Gastrocnemius medialis (tissue), 4 donors: ENCODE measurements around the gene KRTAP10-2. TPM values are rescaled to one million over a fixed set of nuclear protein-coding genes. Genes with fewer than 3 reads are reported as not detected.
"Not testable (repeated sequence)": the region's sequence is repeated elsewhere in the genome, so short reads cannot be mapped to it uniquely, and the experiment has no call there.

Experiments
- ATAC-seq, 2 donors: fragments of 150-250 bp; one replicate each; pipeline ENCODE4 v1.9.1; 2016
- DNase-seq, 2 donors: peaks; one replicate each; pipeline ENCODE4 v3.0.0-alpha.2; 2019
- H3K27ac ChIP-seq, 4 donors: fragments of 200-600 bp; sonication (generic); 1 replicate in 1 of 4; 2 replicates in 3 of 4; pipeline ENCODE4 v1.5.1; 2016 to 2018; ENCODE audit warnings: mild to moderate bottlenecking in 2 of 4, moderate library complexity in 1 of 4
- H3K27me3 ChIP-seq, 3 donors: fragments of 200-600 bp; sonication (generic) in 2 of 3; 1 replicate in 1 of 3; 2 replicates in 2 of 3; pipeline versions ENCODE4 v1.5.1 to v1.6.0; 2016 to 2019; ENCODE audit warnings: mild to moderate bottlenecking in 1 of 3, moderate library complexity in 1 of 3
- H3K36me3 ChIP-seq, 2 donors: fragments of 200-600 bp; sonication (generic) in 1 of 2; one replicate each; pipeline ENCODE4 v1.5.1; 2017 to 2018
- H3K4me1 ChIP-seq, 2 donors: fragments of 200-600 bp; sonication (generic) in 1 of 2; one replicate each; pipeline ENCODE4 v1.5.1; 2016 to 2017; ENCODE audit warnings: mild to moderate bottlenecking in 2 of 2
- H3K4me3 ChIP-seq, 4 donors: fragments of 200-600 bp; sonication (generic) in 3 of 4; 1 replicate in 1 of 4; 2 replicates in 3 of 4; pipeline ENCODE4 v1.5.1; 2016 to 2019; ENCODE audit warnings: mild to moderate bottlenecking in 2 of 4
- H3K9me3 ChIP-seq, 3 donors: fragments of 200-600 bp; sonication (generic) in 2 of 3; 1 replicate in 1 of 3; 2 replicates in 2 of 3; pipeline ENCODE4 v1.5.1; 2016 to 2019
- POLR2A ChIP-seq, 2 donors: fragments of 450-650 bp; IDR thresholded peaks; one replicate each; pipeline ENCODE4 v1.6.1; 2017; ENCODE audit warnings: antibody characterized with exemption in 2 of 2, mild to moderate bottlenecking in 2 of 2, moderate library complexity in 2 of 2
- in situ Hi-C, 4 donors: fragments of 200-750 bp; cut with MboI; loops; one replicate each; pipeline versions ENCODE4 v1.15.0 to v1.8.0; 2017; ENCODE audit warnings: low sequenced_read_pairs in 4 of 4
- intact Hi-C: fragments of 100-400 bp; cut with DNase I; formaldehyde crosslinking; loops from one replicate; pipeline ENCODE4 v1.15.1; 2023; ENCODE audit warnings: low total_unique reads
- total RNA-seq, 4 donors: library from RNA; depleted of rRNA; stranded (reverse); fragments of >200 nt; gene quantifications; one replicate each; pipeline versions ENCODE4 v1.1.0 to v1.2.3, GENCODE V29; 2016
- TF ChIP-seq, protein P1 (sequence below), 5 experiments: fragments of 450-650 bp in 3 of 5; fragments of 200-600 bp in 2 of 5; sonication (generic) in 2 of 5; IDR thresholded peaks in 4 of 5; conservative IDR thresholded peaks in 1 of 5; 1 replicate in 4 of 5; 2 replicates in 1 of 5; pipeline ENCODE4 v1.5.1; 2016 to 2019; ENCODE audit warnings: antibody characterized with exemption in 5 of 5, mild to moderate bottlenecking in 3 of 5, moderate library complexity in 3 of 5

The KRTAP10-2 gene, protein sequence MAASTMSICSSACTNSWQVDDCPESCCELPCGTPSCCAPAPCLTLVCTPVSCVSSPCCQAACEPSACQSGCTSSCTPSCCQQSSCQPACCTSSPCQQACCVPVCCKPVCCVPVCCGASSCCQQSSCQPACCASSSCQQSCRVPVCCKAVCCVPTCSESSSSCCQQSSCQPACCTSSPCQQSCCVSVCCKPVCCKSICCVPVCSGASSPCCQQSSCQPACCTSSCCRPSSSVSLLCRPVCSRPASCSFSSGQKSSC
- total RNA-seq: not detected

DNA sequence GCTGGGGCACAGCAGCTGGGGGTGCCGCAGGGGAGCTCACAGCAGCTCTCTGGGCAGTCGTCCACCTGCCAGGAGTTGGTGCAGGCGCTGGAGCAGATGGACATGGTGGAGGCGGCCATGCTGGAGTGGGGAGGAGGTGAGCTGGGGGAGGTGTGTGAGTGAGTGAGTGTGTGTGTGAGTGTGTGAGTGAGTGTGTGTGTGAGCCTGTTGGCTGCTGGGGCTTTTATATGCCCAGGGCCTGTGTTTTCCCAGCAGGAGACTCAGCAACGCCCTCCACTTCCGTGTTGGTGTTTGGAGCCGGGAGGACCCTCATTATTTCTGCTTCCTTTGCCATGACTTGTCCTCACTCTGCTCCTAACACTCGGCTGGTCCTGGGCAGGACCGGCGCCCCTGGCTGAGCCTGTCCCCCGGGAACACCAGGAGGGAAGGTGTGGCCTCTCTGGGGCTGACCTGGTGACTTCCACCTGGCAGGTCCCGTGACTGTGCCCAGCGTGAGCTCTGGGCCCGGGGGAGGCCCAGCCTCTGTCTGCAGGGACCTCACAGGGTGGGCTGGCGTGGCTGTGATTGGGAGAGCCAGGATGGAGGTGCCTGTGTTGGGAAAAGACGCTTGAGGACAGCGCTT, at the start of gene KRTAP10-2:
TSS of gene KRTAP10-2 (minus strand) at position 166 of the 622 bp plus-strand sequence. CDS start at position 119, 47 bp downstream.
- Histone ChIP-seq H3K4me1 (no peaks in the 10 kb centered on the region), H3K9me3 (no peaks in the 10 kb centered on the region), H3K27ac (no peak within 1 kb of the TSS), H3K4me3 (no peak within 1 kb of the TSS), H3K36me3 (no peaks in the 10 kb centered on the region), H3K27me3 (peaks cover 38 to 64% (median 45%) of the 10 kb centered on the region in 3 donors)
- in situ Hi-C loops: no loop called here
- no peak for ATAC-seq
- intact Hi-C loops: no loop called here
- no peak for TF ChIP-seq POLR2A (IDR thresholded peaks at IDR 0.05)
- DNase-seq: no peak

DNA sequence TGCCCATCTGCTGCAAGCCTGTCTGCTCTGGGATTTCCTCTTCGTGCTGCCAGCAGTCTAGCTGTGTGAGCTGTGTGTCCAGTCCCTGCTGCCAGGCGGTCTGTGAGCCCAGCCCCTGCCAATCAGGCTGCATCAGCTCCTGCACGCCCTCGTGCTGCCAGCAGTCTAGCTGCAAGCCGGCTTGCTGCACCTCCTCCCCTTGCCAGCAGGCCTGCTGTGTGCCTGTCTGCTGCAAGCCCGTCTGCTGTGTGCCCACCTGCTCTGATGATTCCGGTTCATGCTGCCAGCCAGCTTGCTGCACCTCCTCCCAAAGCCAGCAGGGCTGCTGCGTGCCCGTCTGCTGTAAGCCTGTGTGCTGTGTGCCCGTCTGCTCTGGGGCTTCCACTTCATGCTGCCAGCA, 49.8 kb upstream of the KRTAP10-2 start:
- DNase-seq, H3K4me1 ChIP-seq, H3K9me3 ChIP-seq, intact Hi-C loops, H3K36me3 ChIP-seq, in situ Hi-C loops, H3K4me3 ChIP-seq, H3K27ac ChIP-seq, ATAC-seq: not testable (repeated sequence)
- H3K27me3 ChIP-seq: peaks cover 18 to 49% (median 39%) of the 10 kb centered on the region in 3 donors

- H3K9me3 ChIP-seq, DNase-seq, ATAC-seq, intact Hi-C loops, H3K4me3 ChIP-seq, H3K27ac ChIP-seq, H3K36me3 ChIP-seq, in situ Hi-C loops, H3K4me1 ChIP-seq: not testable (repeated sequence)
- H3K27me3 ChIP-seq: peaks cover 18 to 51% (median 45%) of the 10 kb centered on the region in 3 donors
These were observed 49.0 kb upstream of the KRTAP10-2 start, which contains the start of gene KRTAP10-7 for GRCh38 chr21:44600118-44600978. TSS of gene KRTAP10-7 (plus strand) at chr21:44600597. CDS start at chr21:44600622, 25 bp downstream.

DNA sequence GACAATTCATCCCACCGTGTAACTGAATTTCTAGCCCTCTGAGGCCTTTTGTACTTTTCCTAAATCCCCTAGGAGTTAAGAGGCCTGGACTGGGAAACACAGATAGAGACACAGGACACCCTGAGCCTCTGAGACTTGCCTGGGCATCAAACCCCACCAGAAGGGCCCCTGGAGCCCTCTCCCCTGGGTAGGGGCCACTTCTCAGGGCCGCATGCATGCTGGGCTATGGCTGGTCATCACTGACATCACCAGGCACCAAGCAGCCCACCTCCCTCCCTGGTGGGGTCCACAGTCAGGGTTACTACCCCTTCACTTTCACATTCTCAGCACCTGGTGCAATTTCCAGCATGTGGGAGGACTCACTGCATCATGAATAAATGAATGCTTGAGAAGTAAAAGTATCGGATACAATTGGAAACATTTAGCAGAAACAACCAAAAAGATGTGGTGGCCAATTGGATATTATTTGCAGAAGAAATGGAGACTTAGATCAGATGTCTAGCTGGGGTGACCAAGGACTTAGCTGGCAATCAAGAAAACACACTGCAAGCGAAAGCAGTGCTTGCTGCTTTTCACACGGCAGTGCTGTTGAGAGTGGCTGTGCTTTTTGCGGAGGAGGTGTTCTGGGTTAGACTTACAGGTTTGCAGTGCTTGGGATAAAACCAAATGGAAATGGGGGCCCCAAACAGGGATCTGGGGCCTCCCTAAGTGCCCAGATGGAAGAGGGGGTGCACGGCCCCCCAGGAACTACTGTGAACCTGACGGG, 48.1 kb upstream of the KRTAP10-2 start:
- Histone ChIP-seq H3K9me3 (no peaks in the 10 kb centered on the region), H3K27ac (no peak overlapping the region), H3K4me3 (no peak overlapping the region), H3K27me3 (peaks cover 21 to 54% (median 49%) of the 10 kb centered on the region in 3 donors), H3K36me3 (no peaks in the 10 kb centered on the region), H3K4me1 (no peaks in the 10 kb centered on the region)
- no peak for TF ChIP-seq POLR2A (IDR thresholded peaks at IDR 0.05)
- TF ChIP-seq, protein P1, sequence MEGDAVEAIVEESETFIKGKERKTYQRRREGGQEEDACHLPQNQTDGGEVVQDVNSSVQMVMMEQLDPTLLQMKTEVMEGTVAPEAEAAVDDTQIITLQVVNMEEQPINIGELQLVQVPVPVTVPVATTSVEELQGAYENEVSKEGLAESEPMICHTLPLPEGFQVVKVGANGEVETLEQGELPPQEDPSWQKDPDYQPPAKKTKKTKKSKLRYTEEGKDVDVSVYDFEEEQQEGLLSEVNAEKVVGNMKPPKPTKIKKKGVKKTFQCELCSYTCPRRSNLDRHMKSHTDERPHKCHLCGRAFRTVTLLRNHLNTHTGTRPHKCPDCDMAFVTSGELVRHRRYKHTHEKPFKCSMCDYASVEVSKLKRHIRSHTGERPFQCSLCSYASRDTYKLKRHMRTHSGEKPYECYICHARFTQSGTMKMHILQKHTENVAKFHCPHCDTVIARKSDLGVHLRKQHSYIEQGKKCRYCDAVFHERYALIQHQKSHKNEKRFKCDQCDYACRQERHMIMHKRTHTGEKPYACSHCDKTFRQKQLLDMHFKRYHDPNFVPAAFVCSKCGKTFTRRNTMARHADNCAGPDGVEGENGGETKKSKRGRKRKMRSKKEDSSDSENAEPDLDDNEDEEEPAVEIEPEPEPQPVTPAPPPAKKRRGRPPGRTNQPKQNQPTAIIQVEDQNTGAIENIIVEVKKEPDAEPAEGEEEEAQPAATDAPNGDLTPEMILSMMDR (IDR thresholded peaks at IDR 0.05 in 4 of 5, conservative IDR thresholded peaks at IDR 0.05 in 1 of 5): no peak
- in situ Hi-C loops (no loop called here), intact Hi-C loops (no loop called here)
- ATAC-seq (no peak), DNase-seq (no peak)

GRCh38 chr21:44598061-44598460, 46.8 kb upstream of the KRTAP10-2 start:
- H3K27ac ChIP-seq: no peak overlapping the region
- no peaks in the 10 kb centered on the region for H3K9me3 ChIP-seq
- H3K36me3 ChIP-seq: no peaks in the 10 kb centered on the region
- TF ChIP-seq, protein P1 (IDR thresholded peaks at IDR 0.05 in 4 of 5, conservative IDR thresholded peaks at IDR 0.05 in 1 of 5): no peak
- TF ChIP-seq POLR2A (IDR thresholded peaks at IDR 0.05): no peak
- in situ Hi-C loops: no loop called here
- H3K4me3 ChIP-seq: no peak overlapping the region
- H3K4me1 ChIP-seq: no peaks in the 10 kb centered on the region
- DNase-seq (no peak), ATAC-seq (no peak)
- H3K27me3 ChIP-seq: peaks cover 30 to 49% (median 48%) of the 10 kb centered on the region in 3 donors
- intact Hi-C loops: no loop called here
